ENCODE results near the gene MXI1.

The MXI1 gene

DNA sequence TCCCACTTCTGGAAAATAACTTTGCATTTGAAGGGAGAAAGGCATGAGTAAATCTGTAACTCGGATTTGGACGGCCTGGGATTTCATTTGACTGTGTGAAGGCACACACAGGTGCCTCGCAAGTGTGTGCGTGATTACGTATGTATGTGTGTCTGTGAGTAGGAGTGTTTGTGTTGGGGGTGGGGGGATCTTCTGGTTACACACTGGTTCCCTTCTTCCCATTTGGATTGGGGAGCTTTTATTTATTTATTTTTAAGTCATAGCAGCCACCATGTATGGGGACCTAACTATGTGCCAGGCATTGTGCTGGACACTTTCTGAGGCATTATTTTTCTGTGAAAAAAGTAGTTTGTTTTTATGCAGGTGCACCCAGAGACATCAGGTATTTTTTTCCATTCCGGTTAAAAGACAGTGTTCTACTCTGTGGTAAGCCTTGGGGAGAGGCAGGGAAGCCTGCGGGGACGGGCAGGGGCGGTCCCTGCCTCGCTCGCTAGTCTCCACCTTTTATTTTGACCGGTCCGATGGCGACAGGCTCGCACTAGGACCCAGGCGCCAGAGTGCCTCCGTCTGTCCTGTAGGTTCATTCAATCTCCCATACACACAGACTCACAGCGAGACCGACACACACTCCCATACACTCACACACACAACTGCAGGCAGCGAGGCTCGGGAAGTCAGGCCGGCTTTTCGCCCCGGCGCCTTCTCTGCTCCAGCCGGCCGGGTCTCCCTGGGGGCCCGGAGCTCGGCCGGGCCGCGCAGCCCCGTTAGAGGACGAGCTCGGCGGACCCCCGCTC, at the start of gene MXI1:
Gene MXI1, plus strand, starts transcription at position 595 of the 794 bp plus-strand sequence. CDS start 204 bp downstream, outside the sequence.
- peak; percentile 47 for DNase-seq (ENCODE audit: low read depth, low spot score)

DNA sequence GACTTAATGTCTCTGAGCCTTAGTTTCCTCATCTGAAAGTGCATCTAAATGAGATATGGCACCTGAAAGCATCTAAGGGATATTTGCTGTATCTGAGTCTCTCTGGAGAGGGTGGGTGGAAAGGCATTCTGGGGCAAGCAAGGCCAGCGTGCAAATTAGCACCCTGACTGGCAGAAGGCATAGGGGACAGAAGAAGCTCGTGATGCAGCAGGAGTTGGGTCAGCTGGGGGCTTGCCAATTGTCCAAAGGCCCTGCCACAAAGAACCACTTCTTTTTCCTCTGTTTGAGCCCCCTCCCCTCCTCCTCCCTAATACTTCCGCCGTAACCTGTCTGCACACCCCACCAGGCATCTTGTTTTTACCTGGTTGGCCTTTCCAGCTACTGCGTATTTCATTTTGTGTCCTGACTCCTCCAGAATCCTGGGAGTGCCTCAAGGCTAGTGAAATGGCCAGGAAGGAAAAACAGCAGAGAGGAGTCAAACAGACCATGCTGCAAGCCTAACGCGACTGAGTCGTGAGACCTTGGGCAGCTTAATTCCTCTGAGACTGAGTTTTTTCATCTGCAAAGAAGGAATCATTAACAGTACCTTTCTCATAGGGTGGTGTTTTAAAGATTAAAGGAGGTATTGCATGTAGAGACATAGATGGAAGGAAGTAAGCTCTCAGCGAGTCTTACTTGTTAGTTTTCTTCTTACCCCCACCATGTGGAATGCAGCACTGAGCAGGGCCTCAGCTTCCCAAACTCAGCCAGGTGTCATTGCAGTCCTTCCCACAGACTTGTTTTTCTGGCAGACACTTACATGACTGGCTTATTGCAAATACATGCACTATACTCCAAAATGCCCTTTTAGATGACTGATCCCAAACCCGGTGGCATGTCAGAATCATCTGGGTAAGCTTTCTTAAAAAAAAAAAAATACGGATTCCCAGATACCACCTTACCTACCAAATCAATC, 49.1 kb upstream of the MXI1 start:
- no peak for DNase-seq (ENCODE audit: low read depth, low spot score)

GRCh38 chr10:110160081-110160480, 47.3 kb upstream of the MXI1 start:
- no peak for DNase-seq (ENCODE audit: low read depth, low spot score)

GRCh38 chr10:110160522-110160921, 46.9 kb upstream of the MXI1 start:
- DNase-seq (ENCODE audit: low read depth, low spot score): no peak

GRCh38 chr10:110162741-110163145, 44.7 kb upstream of the MXI1 start:
- no peak for DNase-seq (ENCODE audit: low read depth, low spot score)

DNA sequence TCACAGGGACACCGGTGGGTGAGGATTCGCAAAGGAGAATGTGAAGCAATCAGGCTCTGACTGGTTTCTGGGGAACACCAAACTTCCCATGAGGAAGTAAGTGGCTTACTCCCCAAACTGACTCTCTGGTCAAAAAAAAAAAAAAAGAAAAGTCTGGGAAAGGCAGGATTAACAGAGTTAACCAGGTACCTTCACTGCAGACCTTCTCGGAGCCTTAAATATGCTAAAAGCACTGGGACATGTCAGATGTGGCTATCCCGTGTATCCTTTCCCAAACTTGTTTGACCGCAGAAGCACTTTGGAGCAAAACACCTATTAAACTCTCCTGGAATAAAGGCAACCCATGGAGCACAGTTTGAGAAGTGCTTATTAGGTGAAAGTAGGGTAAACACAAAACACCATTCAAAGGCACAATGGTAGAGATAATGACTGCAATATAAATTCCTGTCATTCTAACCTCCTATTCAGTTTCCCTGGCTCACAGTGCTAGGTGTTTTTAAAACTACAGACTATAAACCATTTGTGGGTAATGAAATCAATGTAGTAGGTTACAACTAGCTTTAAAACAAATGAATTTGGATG, 44.1 kb upstream of the MXI1 start:
- no peak for DNase-seq (ENCODE audit: low read depth, low spot score)

- DNase-seq (ENCODE audit: low read depth, low spot score): no peak
Measured at GRCh38 chr10:110163841-110164240, 43.6 kb upstream of the MXI1 start.

GRCh38 chr10:110165239-110165638, 42.2 kb upstream of the MXI1 start:
- DNase-seq (ENCODE audit: low read depth, low spot score): no peak

DNA sequence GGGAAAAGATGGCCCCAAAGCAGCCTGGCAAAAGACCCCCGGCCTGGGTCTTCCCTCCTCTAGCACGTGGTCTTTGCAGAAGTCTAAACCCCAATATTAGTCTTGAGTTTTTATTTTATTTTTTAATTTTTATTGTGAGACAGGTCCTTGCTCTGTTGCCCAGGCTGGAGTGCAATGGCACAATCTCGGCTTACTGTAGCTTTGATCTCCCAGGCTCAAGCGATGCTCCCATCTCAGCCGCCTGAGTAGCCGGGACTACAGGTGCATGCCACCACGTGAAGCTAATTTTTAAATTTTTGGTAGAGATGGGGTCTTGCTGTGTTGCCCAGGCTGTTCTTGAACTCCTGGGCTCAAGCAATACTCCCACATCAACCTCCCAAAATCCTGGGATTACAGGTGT, 40.3 kb upstream of the MXI1 start:
- no peak for DNase-seq (ENCODE audit: low read depth, low spot score)

DNA sequence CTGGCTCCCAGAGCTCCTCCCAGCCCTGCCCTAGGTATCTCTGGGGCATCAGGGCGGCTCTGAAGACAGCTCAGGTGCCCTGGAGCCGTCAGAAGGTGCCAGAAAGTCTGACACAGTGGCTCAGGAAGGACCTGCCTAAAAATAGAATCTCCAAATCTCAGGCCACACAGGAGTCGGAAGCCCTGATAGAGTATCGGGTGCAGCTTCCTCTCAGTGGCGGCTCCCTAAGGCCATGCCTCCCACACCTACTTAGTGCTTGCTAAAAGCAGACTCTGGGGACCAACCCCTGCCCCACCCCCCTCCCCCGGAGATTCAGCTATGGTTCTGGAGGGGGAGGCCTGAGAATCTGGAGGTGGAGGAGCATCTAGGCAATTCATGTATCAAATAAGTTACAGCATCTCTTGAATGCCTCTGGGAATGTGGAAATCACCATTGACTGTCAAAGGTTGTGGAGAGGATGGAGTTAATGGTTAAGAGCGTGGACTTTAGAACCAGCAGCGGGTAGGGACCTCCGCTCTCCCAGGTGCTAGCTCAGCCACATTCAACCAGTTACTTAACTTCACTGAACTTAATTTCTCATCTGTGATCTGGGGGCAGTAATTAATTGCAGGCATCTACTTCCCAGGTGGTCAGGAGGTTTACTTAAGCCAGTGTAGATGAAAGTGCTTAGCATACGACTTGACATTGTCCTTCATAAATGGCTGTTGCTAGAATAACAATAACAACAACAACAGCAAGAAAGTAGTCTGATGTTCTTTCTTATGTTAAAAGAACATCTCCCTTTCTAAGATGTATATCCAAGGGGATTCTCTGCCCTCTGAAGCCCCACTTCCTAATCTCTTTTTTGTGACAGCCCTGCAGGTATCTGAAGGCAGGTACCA, 38.6 kb upstream of the MXI1 start:
- DNase-seq (ENCODE audit: low read depth, low spot score): no peak

DNA sequence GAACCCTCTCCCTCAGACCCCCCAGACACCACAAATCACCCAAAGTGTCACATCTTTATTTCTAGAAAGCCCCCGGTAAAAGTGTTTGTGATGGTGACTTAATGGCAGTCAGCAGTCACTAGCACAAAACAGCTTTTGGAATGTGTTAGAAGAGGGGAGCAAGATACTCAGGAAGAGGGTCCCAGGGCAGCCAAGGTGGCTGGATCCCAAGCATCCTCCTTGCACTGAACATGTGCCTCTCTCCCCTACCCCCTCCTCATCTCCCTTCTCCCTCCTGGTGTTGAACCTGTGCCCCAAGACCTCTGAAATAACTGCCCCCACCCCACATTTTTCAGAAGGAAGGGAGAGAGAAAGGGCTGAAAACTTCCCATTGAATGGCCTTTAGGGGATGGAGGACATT, 37.8 kb upstream of the MXI1 start:
- no peak for DNase-seq (ENCODE audit: low read depth, low spot score)

- DNase-seq (ENCODE audit: low read depth, low spot score): no peak
Measured at GRCh38 chr10:110170142-110170971, 37.0 kb upstream of the MXI1 start.

DNA sequence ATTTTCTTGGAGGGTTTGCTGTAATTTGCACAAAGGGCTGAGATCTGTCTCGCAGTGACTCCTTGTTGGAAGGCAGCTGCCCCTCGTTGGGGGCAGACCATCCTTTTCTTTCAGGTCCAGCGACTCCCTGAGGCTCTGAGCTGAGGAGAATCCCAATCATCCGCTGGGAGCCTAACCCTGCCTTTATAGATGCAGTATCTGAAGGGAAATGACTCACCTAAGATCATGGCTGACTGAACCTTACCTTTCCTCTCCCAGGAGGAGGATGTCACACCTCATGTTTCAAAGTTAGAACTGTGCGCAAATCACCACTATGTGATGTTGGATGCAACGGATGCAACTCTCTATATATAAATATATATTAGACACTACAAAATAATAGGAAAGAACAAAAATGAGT, 36.4 kb upstream of the MXI1 start:
- DNase-seq (ENCODE audit: low read depth, low spot score): no peak

DNA sequence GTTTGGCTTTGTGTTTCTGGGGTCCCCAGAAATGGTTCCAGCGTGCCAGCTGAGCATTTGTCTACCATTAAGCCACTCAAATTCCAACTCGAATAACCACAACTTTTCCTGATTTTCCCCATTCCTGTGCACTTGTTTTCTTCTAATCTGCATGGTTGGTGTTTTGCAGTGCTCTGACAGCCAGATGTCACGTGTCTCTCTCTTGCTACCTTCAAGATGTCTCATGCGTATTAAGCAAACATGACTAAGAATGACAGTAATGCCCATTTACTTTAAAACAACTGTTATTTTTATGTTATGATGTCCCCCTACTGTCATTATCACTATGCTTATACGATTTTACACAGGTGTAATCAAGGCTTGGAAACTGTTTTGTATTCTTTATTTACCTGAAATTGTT, 35.2 kb upstream of the MXI1 start:
- DNase-seq (ENCODE audit: low read depth, low spot score): no peak

DNA sequence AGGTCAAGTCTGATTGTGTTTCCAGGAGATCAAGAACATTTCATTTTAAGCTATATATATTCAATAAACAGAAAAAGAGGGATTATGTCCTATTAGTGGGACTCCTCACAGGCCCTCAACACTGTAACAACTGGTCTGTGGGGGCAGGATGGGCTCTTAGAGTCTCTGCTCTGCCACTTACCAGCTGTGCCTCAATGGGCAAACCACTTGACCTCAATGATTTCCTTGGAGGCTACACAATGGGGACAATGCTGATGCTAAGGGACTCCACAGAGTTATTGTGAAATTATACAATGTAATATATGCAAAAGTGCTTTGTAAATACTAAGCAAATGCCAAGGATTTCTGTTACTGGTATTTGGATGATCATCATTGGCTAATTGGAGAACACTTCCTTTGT, 33.2 kb upstream of the MXI1 start:
- no peak for DNase-seq (ENCODE audit: low read depth, low spot score)

- no peak for DNase-seq (ENCODE audit: low read depth, low spot score)
Measured at GRCh38 chr10:110174816-110175215, 32.6 kb upstream of the MXI1 start.

DNA sequence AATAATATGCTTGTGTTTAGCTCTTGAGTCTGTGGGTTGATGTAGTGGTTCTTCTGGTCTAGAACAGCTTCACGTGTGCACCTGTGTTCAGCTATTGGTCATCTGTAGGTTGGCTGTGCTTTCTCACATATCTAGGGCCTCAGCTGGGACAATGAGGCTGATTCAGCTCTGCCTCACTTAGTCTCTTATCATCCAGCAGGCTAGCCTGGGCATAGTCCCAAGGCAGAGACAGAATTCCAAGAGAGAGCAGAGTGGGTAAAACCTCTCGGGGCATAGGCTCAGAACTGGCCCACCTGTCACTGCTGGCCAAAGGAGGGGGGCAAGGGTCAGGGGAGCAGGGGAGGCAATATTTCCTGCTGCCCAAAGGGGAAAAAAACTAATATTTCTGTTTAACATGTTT, 32.0 kb upstream of the MXI1 start:
- no peak for DNase-seq (ENCODE audit: low read depth, low spot score)

GRCh38 chr10:110176141-110177030, 31.0 kb upstream of the MXI1 start:
- no peak for DNase-seq (ENCODE audit: low read depth, low spot score)

DNA sequence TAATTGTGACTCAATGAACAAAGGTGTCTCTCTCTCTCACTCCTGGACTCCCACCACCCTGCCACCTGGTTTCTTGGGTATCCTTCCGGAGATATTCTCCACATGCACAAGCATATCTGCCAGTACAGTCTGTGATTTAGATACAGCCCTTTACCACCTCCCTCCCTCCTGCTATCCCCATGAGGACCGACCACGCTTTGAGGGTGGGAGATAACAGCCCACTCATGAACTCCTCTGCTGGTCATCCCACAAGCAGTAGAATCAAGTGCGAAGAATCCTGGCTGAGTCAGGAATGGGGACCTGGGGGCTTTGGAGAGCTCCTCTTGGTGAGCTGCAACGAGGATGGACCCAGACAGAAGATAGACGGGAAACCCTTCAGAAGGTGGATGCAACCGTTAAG, 28.2 kb upstream of the MXI1 start:
- no peak for DNase-seq (ENCODE audit: low read depth, low spot score)

Measured in brain pericyte (primary cell).